HG03432 (cell line): Measurements from ENCODE around the gene IDH2.
"Not testable (repeated sequence)": the region's sequence is repeated elsewhere in the genome, so short reads cannot be mapped to it uniquely, and the experiment has no call there.

Experiments
- ATAC-seq: cut with Tn5 transposase; IDR thresholded peaks from one replicate; pipeline ENCODE4 v1.9.1; 2021; ENCODE audit warnings: mild to moderate bottlenecking, moderate library complexity; ENCODE audit not compliant: unreplicated experiment

The IDH2 gene

GRCh38 chr15:90101969-90102890, at the start of gene IDH2:
Gene IDH2, minus strand, starts transcription at chr15:90102468. Its CDS starts 78 bp downstream, at chr15:90102390.
- ATAC-seq: peak; percentile 75

GRCh38 chr15:90150551-90150950, 48.3 kb upstream of the IDH2 start:
- not testable (repeated sequence) for ATAC-seq

- ATAC-seq: no peak
These were observed 47.5 kb upstream of the IDH2 start for GRCh38 chr15:90149609-90150340.

GRCh38 chr15:90146198-90146761, 44.0 kb upstream of the IDH2 start:
- ATAC-seq: not testable (repeated sequence)

- ATAC-seq: no peak
These were observed 43.5 kb upstream of the IDH2 start for GRCh38 chr15:90145761-90146160.

- ATAC-seq: no peak
These were observed 43.0 kb upstream of the IDH2 start for GRCh38 chr15:90145259-90145658.

- ATAC-seq: peak; percentile 67
These were observed 40.9 kb upstream of the IDH2 start for GRCh38 chr15:90143166-90143655.

GRCh38 chr15:90142216-90143165, 40.2 kb upstream of the IDH2 start:
- ATAC-seq: no peak

GRCh38 chr15:90141646-90142045, 39.4 kb upstream of the IDH2 start:
- no peak for ATAC-seq

- ATAC-seq: not testable (repeated sequence)
These were observed 37.3 kb upstream of the IDH2 start for GRCh38 chr15:90139549-90139948.

- ATAC-seq: no peak
These were observed 36.0 kb upstream of the IDH2 start for GRCh38 chr15:90138071-90138833.

- ATAC-seq: no peak
These were observed 30.2 kb upstream of the IDH2 start for GRCh38 chr15:90132437-90132836.

- no peak for ATAC-seq
These were observed 29.6 kb upstream of the IDH2 start for GRCh38 chr15:90131848-90132247.

- no peak for ATAC-seq
These were observed 28.0 kb upstream of the IDH2 start for GRCh38 chr15:90130291-90130690.

- ATAC-seq: no peak
These were observed 24.5 kb upstream of the IDH2 start for GRCh38 chr15:90126596-90127435.

GRCh38 chr15:90126022-90126421, 23.8 kb upstream of the IDH2 start:
- no peak for ATAC-seq

GRCh38 chr15:90124507-90124906, 22.2 kb upstream of the IDH2 start:
- no peak for ATAC-seq

GRCh38 chr15:90121086-90121485, 18.8 kb upstream of the IDH2 start:
- ATAC-seq: no peak

- ATAC-seq: no peak
These were observed 17.1 kb upstream of the IDH2 start for GRCh38 chr15:90119367-90119766.
